Measurements from ENCODE around the gene ARHGEF4.
A peak's percentile ranks its signal among the peaks of the same experiment; 100 is the strongest.

GRCh38 chr2:130884503-130884902 lies 47.8 kb downstream of the ARHGEF4 start:
- TF ChIP-seq CTCF (optimal IDR thresholded peaks at IDR 0.05 in 1 of 3, IDR thresholded peaks at IDR 0.05 in 1 of 3, conservative IDR thresholded peaks at IDR 0.05 in 1 of 3; ENCODE audit: extremely low read depth in 1 of 3, insufficient read depth in 2 of 3, low read length in 3 of 3) (peak in 2 of 3 experiments; percentile 33 to 34), EZH2 (IDR thresholded peaks at IDR 0.05; ENCODE audit: low read length) (no peak)

Data from keratinocyte (primary cell).